Caco-2 (cell line): ENCODE data around the gene TMEM235. TPM values are rescaled to one million over a fixed set of nuclear protein-coding genes. Genes with fewer than 3 reads are reported as not detected.

Experiments used
- Bru-seq: library from RNA; stranded (reverse); fragments of 400-500 nt; gene quantifications from one replicate; lab custom pipeline; 2021; lab: Mats Ljungman, UMichigan
- BruChase-seq, 2 experiments: library from RNA; stranded (reverse); fragments of 400-500 nt; gene quantifications; one replicate each; lab custom pipeline; 2021; lab: Mats Ljungman, UMichigan
- BruUV-seq: library from RNA; stranded (reverse); fragments of 400-500 nt; replicated peaks from 2 replicates; lab custom pipeline; 2021; lab: Mats Ljungman, UMichigan
- CTCF ChIA-PET: fragments of 300-600 bp; sonication (Branson Sonifier 250); formaldehyde crosslinking; loops from one replicate; lab custom pipeline; 2022; ENCODE audit warnings: antibody characterized with exemption; lab: Charles Lee
- POLR2A ChIA-PET: fragments of 300-600 bp; sonication (Branson Sonifier 250); formaldehyde crosslinking; loops from one replicate; lab custom pipeline; 2022; ENCODE audit warnings: antibody characterized with exemption; lab: Charles Lee
- DNase-seq, 2 experiments: peaks; one replicate each; pipeline versions ENCODE4 v3.0.0 to v3.0.0-alpha.2; 2020 to 2022
- H3K27me3 ChIP-seq: replicated peaks from 2 replicates; pipeline ENCODE4 v1.6.0; 2011; ENCODE audit warnings: low read length; ENCODE audit not compliant: control insufficient read depth, insufficient read depth
- H3K36me3 ChIP-seq: 2 replicates; pipeline ENCODE4 v1.5.1; 2011; ENCODE audit warnings: low read length; ENCODE audit not compliant: control insufficient read depth, insufficient read depth
- H3K4me1 ChIP-seq: fragments of 250-450 bp; sonication (Bioruptor Pico); 2 replicates; pipeline ENCODE4 v1.5.1; 2020; ENCODE audit warnings: mild to moderate bottlenecking
- H3K4me3 ChIP-seq: 2 replicates; pipeline ENCODE4 v1.5.1; 2011; ENCODE audit warnings: low read depth, mild to moderate bottlenecking, control low read depth, low read length
- H3K9me3 ChIP-seq: fragments of 250-450 bp; sonication (Bioruptor Pico); 2 replicates; pipeline ENCODE4 v1.5.1; 2020; ENCODE audit warnings: mild to moderate bottlenecking, moderate library complexity
- H3K27ac Mint-ChIP-seq: one replicate; pipeline ENCODE4 v1.8.0; 2022; ENCODE audit warnings: mixed read lengths; ENCODE audit not compliant: unreplicated experiment
- H3K27me3 Mint-ChIP-seq: one replicate; pipeline ENCODE4 v1.8.0; 2022; ENCODE audit warnings: mixed read lengths; ENCODE audit not compliant: insufficient read depth, unreplicated experiment
- H3K36me3 Mint-ChIP-seq: one replicate; pipeline ENCODE4 v1.8.0; 2022; ENCODE audit warnings: mild to moderate bottlenecking, mixed read lengths; ENCODE audit not compliant: insufficient read depth, unreplicated experiment
- H3K4me1 Mint-ChIP-seq: one replicate; pipeline ENCODE4 v1.8.0; 2022; ENCODE audit warnings: low read depth, mixed read lengths; ENCODE audit not compliant: unreplicated experiment
- H3K4me3 Mint-ChIP-seq: one replicate; pipeline ENCODE4 v1.8.0; 2022; ENCODE audit warnings: mild to moderate bottlenecking, moderate library complexity, mixed read lengths; ENCODE audit not compliant: unreplicated experiment
- H3K9me3 Mint-ChIP-seq: one replicate; pipeline ENCODE4 v1.8.0; 2022; ENCODE audit warnings: mixed read lengths; ENCODE audit not compliant: unreplicated experiment
- intact Hi-C: fragments of 100-400 bp; cut with micrococcal nuclease; formaldehyde crosslinking; loops from one replicate; pipeline ENCODE4 v1.10.0; 2022; ENCODE audit not compliant: unreplicated experiment
- long read RNA-seq: library from polyadenylated mRNA; stranded (forward); transcript quantifications from one replicate; pipeline ENCODE4 v2.0.0, GENCODE V29; 2022
- total RNA-seq: library from RNA; stranded (reverse); gene quantifications from 2 replicates; pipeline ENCODE4 v1.2.3, GENCODE V29; 2022
- TF ChIP-seq, protein P1 (sequence below), 2 experiments: fragments of 200-600 bp in 1 of 2; IDR thresholded peaks; 1 replicate in 1 of 2; 2 replicates in 1 of 2; pipeline versions ENCODE4 v1.5.1 to v1.8.0; 2011 to 2022; ENCODE audit warnings: antibody characterized with exemption in 1 of 2, control low read depth in 1 of 2, inconsistent platforms in 1 of 2, low read depth in 1 of 2, low read length in 1 of 2, mild to moderate bottlenecking in 1 of 2, moderate library complexity in 1 of 2; ENCODE audit not compliant: insufficient read depth in 1 of 2, severe bottlenecking in 1 of 2, unreplicated experiment in 1 of 2

Gene TMEM235
- not detected in 2 replicates for total RNA-seq
- Bru-seq, nascent RNA: not detected
- BruChase-seq, experiment 1, labeled RNA remaining after a 2-hour chase: percentile 8 among the genes with signal in this experiment
- percentile 1 among the genes with signal in this experiment for BruChase-seq, experiment 2, labeled RNA remaining after a 6-hour chase
- long read RNA-seq: 0 reads

GRCh38 chr17:78230996-78231935 lies at the start of gene TMEM235:
TMEM235 (plus strand) TSS chr17:78231631; CDS start chr17:78232024, 393 bp downstream.
- no peak for DNase-seq
- intact Hi-C loops: no loop called here
- H3K4me1 Mint-ChIP-seq: no peaks in the 10 kb centered on the region
- no peak within 1 kb of the TSS for H3K4me3 Mint-ChIP-seq
- no peaks in the 10 kb centered on the region for H3K9me3 ChIP-seq
- H3K9me3 Mint-ChIP-seq: no peaks in the 10 kb centered on the region
- TF ChIP-seq, protein P1, sequence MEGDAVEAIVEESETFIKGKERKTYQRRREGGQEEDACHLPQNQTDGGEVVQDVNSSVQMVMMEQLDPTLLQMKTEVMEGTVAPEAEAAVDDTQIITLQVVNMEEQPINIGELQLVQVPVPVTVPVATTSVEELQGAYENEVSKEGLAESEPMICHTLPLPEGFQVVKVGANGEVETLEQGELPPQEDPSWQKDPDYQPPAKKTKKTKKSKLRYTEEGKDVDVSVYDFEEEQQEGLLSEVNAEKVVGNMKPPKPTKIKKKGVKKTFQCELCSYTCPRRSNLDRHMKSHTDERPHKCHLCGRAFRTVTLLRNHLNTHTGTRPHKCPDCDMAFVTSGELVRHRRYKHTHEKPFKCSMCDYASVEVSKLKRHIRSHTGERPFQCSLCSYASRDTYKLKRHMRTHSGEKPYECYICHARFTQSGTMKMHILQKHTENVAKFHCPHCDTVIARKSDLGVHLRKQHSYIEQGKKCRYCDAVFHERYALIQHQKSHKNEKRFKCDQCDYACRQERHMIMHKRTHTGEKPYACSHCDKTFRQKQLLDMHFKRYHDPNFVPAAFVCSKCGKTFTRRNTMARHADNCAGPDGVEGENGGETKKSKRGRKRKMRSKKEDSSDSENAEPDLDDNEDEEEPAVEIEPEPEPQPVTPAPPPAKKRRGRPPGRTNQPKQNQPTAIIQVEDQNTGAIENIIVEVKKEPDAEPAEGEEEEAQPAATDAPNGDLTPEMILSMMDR (IDR thresholded peaks at IDR 0.05; ENCODE audit: insufficient read depth in 1 of 2, low read depth in 1 of 2, low read length in 1 of 2, severe bottlenecking in 1 of 2, unreplicated experiment in 1 of 2): no peak
- H3K36me3 Mint-ChIP-seq: no peaks in the 10 kb centered on the region
- no peaks in the 10 kb centered on the region for H3K4me1 ChIP-seq
- CTCF ChIA-PET: no interaction called here
- POLR2A ChIA-PET: no interaction called here
- no peak within 1 kb of the TSS for H3K27ac Mint-ChIP-seq
- H3K36me3 ChIP-seq: no peaks in the 10 kb centered on the region
- H3K27me3 ChIP-seq: no peaks in the 10 kb centered on the region
- no peak within 1 kb of the TSS for H3K4me3 ChIP-seq
- no peaks in the 10 kb centered on the region for H3K27me3 Mint-ChIP-seq
- no TSS peak for BruUV-seq

DNA sequence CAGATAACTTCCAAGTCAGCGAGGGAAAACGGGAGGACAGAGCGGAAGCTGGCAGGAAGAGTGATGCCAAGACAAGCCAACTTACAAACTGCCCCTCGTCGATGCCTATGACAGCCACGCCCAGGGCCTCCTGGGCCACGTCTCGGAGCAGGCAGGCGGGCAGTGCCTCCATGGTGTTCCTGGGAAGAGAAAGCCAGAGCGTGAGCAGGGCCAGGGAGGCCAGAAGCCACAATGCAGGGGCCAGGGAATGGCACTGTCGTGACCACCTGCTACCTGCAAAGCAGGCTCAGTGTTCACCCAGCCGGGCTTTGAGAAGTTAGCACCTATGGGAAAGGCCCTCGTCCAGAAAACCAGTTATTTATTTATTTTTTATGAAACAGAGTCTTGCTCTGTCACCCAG lies 48.9 kb upstream of the TMEM235 start:
- no peaks in the 10 kb centered on the region for H3K9me3 Mint-ChIP-seq
- H3K4me1 ChIP-seq: peaks cover 15% of the 10 kb centered on the region
- H3K27me3 ChIP-seq: no peaks in the 10 kb centered on the region
- TF ChIP-seq, protein P1 (IDR thresholded peaks at IDR 0.05; ENCODE audit: insufficient read depth in 1 of 2, low read depth in 1 of 2, low read length in 1 of 2, severe bottlenecking in 1 of 2, unreplicated experiment in 1 of 2): no peak
- H3K36me3 ChIP-seq: no peaks in the 10 kb centered on the region; the same call in 1 of the 2 replicates
- H3K27me3 Mint-ChIP-seq: no peaks in the 10 kb centered on the region
- no TSS peak for BruUV-seq
- H3K27ac Mint-ChIP-seq: no peak overlapping the region
- H3K36me3 Mint-ChIP-seq: peaks cover 94% of the 10 kb centered on the region
- H3K4me3 ChIP-seq: no peak overlapping the region
- H3K9me3 ChIP-seq: no peaks in the 10 kb centered on the region
- ChIA-PET CTCF (interaction anchor here (0.5 kb wide), 1 partner anchor 65 kb away, joined by 4 read pairs; no protein-coding TSS in a partner anchor), POLR2A (interaction anchor here (1.6 kb wide), 1 partner anchor 13 kb away, joined by 3 read pairs; no protein-coding TSS in a partner anchor)
- no peak overlapping the region for H3K4me3 Mint-ChIP-seq
- DNase-seq: no peak
- intact Hi-C loops: no loop called here
- H3K4me1 Mint-ChIP-seq: peaks cover 16% of the 10 kb centered on the region

- H3K27ac Mint-ChIP-seq: peak overlapping the region; percentile 41
- peaks cover 15% of the 10 kb centered on the region for H3K4me1 ChIP-seq
- H3K27me3 Mint-ChIP-seq: no peaks in the 10 kb centered on the region
- BruUV-seq: no TSS peak
- CTCF ChIA-PET: interaction anchor here (0.6 kb wide), 1 partner anchor 1964 kb away, joined by 3 read pairs; no protein-coding TSS in a partner anchor
- POLR2A ChIA-PET: interaction anchor here (0.6 kb wide), 1 partner anchor 21 kb away, joined by 3 read pairs; no protein-coding TSS in a partner anchor
- TF ChIP-seq, protein P1 (IDR thresholded peaks at IDR 0.05; ENCODE audit: insufficient read depth in 1 of 2, low read depth in 1 of 2, low read length in 1 of 2, severe bottlenecking in 1 of 2, unreplicated experiment in 1 of 2): no peak
- no peaks in the 10 kb centered on the region; the same call in 1 of the 2 replicates for H3K36me3 ChIP-seq
- H3K27me3 ChIP-seq: no peaks in the 10 kb centered on the region
- peaks cover 88% of the 10 kb centered on the region for H3K36me3 Mint-ChIP-seq
- H3K9me3 ChIP-seq: no peaks in the 10 kb centered on the region
- DNase-seq: no peak
- peaks cover 22% of the 10 kb centered on the region for H3K4me1 Mint-ChIP-seq
- intact Hi-C loops: no loop called here
- H3K4me3 ChIP-seq: no peak overlapping the region
- H3K9me3 Mint-ChIP-seq: no peaks in the 10 kb centered on the region
- H3K4me3 Mint-ChIP-seq: peak overlapping the region; percentile 47
Measured at GRCh38 chr17:78183916-78184315, 47.5 kb upstream of the TMEM235 start.
